ENCODE data around the gene GRM5. TPM values are rescaled to one million over a fixed set of nuclear protein-coding genes. Genes with fewer than 3 reads are reported as not detected.

GRM5 gene
- total and polyA plus RNA-seq, 2 donors (not counting 1 experiment from before 2014, with no cell fraction given), result 0.01 TPM; not detected in 1

DNA sequence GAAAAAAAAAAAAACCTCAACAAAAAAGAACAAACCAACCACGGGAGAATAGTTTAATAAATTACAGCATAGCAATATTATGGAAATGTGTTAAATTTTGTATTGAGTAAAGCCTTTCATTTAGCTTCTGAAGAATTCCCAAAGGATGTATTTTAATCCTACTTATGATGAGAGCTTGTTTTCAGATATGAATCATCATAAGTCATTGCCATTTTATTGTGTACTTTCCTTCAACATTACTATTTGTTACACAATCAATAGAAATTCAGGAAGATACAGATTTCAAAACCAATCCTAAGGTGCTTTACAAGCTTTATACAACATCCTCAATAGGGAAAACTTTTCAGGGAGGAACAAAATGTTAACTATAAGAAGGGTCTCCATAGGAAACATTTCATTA, 527.7 kb downstream of the GRM5 start:
- H3K27ac ChIP-seq (ENCODE audit: insufficient read depth, low read length), result no peak overlapping the region
- TF ChIP-seq, protein P1, sequence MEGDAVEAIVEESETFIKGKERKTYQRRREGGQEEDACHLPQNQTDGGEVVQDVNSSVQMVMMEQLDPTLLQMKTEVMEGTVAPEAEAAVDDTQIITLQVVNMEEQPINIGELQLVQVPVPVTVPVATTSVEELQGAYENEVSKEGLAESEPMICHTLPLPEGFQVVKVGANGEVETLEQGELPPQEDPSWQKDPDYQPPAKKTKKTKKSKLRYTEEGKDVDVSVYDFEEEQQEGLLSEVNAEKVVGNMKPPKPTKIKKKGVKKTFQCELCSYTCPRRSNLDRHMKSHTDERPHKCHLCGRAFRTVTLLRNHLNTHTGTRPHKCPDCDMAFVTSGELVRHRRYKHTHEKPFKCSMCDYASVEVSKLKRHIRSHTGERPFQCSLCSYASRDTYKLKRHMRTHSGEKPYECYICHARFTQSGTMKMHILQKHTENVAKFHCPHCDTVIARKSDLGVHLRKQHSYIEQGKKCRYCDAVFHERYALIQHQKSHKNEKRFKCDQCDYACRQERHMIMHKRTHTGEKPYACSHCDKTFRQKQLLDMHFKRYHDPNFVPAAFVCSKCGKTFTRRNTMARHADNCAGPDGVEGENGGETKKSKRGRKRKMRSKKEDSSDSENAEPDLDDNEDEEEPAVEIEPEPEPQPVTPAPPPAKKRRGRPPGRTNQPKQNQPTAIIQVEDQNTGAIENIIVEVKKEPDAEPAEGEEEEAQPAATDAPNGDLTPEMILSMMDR (conservative IDR thresholded peaks at IDR 0.05 in 1 of 2, IDR thresholded peaks at IDR 0.05 in 1 of 2; ENCODE audit: low read depth in 1 of 2, low read length in 2 of 2), result no peak
- no peak for TF ChIP-seq EZH2 (IDR thresholded peaks at IDR 0.05; ENCODE audit: low read length, missing control alignments)
- no peaks in the 10 kb centered on the region for H3K36me3 ChIP-seq (ENCODE audit: control insufficient read depth, insufficient read depth, low read length)
- no peaks in the 10 kb centered on the region for H4K20me1 ChIP-seq (ENCODE audit: control insufficient read depth, extremely low read depth, insufficient read depth, low read length)
- H3K9me3 ChIP-seq (ENCODE audit: control insufficient read depth, insufficient read depth, low read depth, low read length), result no peaks in the 10 kb centered on the region
- H3K27me3 ChIP-seq (ENCODE audit: control insufficient read depth, insufficient read depth, low read length), result no peaks in the 10 kb centered on the region
- peak; percentile 38 to 42 for DNase-seq (ENCODE audit: low read depth in 2 of 2)
- no peaks in the 10 kb centered on the region for H3K79me2 ChIP-seq (ENCODE audit: control insufficient read depth, insufficient read depth, low read length)
- H3K4me3 ChIP-seq (replicated peaks in 1 of 4; ENCODE audit: control extremely low read depth in 1 of 4, insufficient read depth in 1 of 4, low read depth in 3 of 4, low read length in 4 of 4), result no peak overlapping the region
- no peak overlapping the region for H3K9ac ChIP-seq (ENCODE audit: insufficient read depth, low read length)
- H3K4me2 ChIP-seq (ENCODE audit: extremely low read depth, insufficient read depth, low read length), result no peak overlapping the region
- H3K4me1 ChIP-seq (ENCODE audit: control insufficient read depth, extremely low read depth, insufficient read depth, low read length), result peaks cover 15% of the 10 kb centered on the region
- no peak overlapping the region for H2AFZ ChIP-seq (ENCODE audit: low read length)

DNA sequence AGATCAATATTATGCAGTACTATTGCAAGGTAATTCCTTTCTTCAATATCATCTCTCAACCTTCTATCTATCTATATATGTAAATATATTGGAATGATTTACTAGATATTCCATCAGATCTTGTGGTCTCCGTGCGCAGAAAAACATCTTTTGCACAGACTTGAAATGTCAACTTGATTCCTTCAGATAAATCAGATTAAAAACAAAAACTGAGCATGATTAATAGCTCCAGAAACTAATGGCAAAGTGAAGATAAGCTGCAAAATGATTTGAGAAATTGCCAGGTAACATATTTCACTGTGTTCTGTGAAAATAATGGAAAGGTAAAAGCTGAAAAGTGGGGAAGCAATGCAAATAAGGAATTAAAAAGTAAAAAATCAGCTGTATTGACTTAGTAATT, 528.2 kb downstream of the GRM5 start:
- H3K4me2 ChIP-seq (ENCODE audit: extremely low read depth, insufficient read depth, low read length), result no peak overlapping the region
- no peak overlapping the region for H3K4me3 ChIP-seq (replicated peaks in 1 of 4; ENCODE audit: control extremely low read depth in 1 of 4, insufficient read depth in 1 of 4, low read depth in 3 of 4, low read length in 4 of 4)
- DNase-seq (ENCODE audit: low read depth in 2 of 2), result no peak
- no peak overlapping the region for H2AFZ ChIP-seq (ENCODE audit: low read length)
- no peaks in the 10 kb centered on the region for H3K36me3 ChIP-seq (ENCODE audit: control insufficient read depth, insufficient read depth, low read length)
- TF ChIP-seq EZH2 (IDR thresholded peaks at IDR 0.05; ENCODE audit: low read length, missing control alignments), result no peak
- TF ChIP-seq, protein P1 (conservative IDR thresholded peaks at IDR 0.05 in 1 of 2, IDR thresholded peaks at IDR 0.05 in 1 of 2; ENCODE audit: low read depth in 1 of 2, low read length in 2 of 2), result no peak
- no peak overlapping the region for H3K9ac ChIP-seq (ENCODE audit: insufficient read depth, low read length)
- H3K27ac ChIP-seq (ENCODE audit: insufficient read depth, low read length), result no peak overlapping the region
- no peaks in the 10 kb centered on the region for H4K20me1 ChIP-seq (ENCODE audit: control insufficient read depth, extremely low read depth, insufficient read depth, low read length)
- no peaks in the 10 kb centered on the region for H3K79me2 ChIP-seq (ENCODE audit: control insufficient read depth, insufficient read depth, low read length)
- H3K4me1 ChIP-seq (ENCODE audit: control insufficient read depth, extremely low read depth, insufficient read depth, low read length), result peaks cover 15% of the 10 kb centered on the region
- no peaks in the 10 kb centered on the region for H3K9me3 ChIP-seq (ENCODE audit: control insufficient read depth, insufficient read depth, low read depth, low read length)
- H3K27me3 ChIP-seq (ENCODE audit: control insufficient read depth, insufficient read depth, low read length), result no peaks in the 10 kb centered on the region

DNA sequence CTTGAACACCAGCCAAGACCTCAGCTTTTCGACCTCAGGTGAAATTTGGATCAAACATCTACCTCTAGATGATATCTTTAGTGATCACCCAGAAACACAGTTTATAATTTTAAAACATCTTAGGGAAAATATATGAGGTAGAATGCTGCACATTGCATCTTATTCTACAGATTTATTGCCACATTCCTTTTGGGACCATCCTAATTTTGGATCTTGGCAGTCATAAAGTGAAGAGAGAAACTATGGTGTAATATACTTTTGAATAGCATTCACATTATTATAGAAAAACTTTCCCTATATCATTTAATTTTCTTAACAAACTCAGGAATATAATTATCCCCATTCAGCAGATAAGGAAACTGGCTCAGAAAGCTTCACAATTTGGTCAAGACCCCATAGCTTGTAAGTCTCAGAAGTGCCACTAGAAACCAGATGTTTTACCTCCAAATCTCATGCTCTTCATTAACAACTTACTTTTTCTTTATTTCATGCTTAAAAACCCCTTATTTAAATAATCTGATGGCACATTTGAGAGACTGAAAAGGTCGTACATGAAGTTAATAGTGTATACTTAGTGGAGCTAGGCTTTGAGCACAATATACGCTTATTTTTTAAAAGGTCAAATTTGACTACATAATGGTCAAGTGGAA, 529.0 kb downstream of the GRM5 start:
- H2AFZ ChIP-seq (ENCODE audit: low read length), result no peak overlapping the region
- H3K79me2 ChIP-seq (ENCODE audit: control insufficient read depth, insufficient read depth, low read length), result no peaks in the 10 kb centered on the region
- no peak overlapping the region for H3K4me2 ChIP-seq (ENCODE audit: extremely low read depth, insufficient read depth, low read length)
- peaks cover 15% of the 10 kb centered on the region for H3K4me1 ChIP-seq (ENCODE audit: control insufficient read depth, extremely low read depth, insufficient read depth, low read length)
- H3K27me3 ChIP-seq (ENCODE audit: control insufficient read depth, insufficient read depth, low read length), result no peaks in the 10 kb centered on the region
- no peaks in the 10 kb centered on the region for H3K9me3 ChIP-seq (ENCODE audit: control insufficient read depth, insufficient read depth, low read depth, low read length)
- no peaks in the 10 kb centered on the region for H3K36me3 ChIP-seq (ENCODE audit: control insufficient read depth, insufficient read depth, low read length)
- H3K9ac ChIP-seq (ENCODE audit: insufficient read depth, low read length), result no peak overlapping the region
- H3K27ac ChIP-seq (ENCODE audit: insufficient read depth, low read length), result peak overlapping the region; percentile 91
- DNase-seq (ENCODE audit: low read depth in 2 of 2), result no peak
- TF ChIP-seq, protein P1 (conservative IDR thresholded peaks at IDR 0.05 in 1 of 2, IDR thresholded peaks at IDR 0.05 in 1 of 2; ENCODE audit: low read depth in 1 of 2, low read length in 2 of 2), result no peak
- TF ChIP-seq EZH2 (IDR thresholded peaks at IDR 0.05; ENCODE audit: low read length, missing control alignments), result no peak
- H4K20me1 ChIP-seq (ENCODE audit: control insufficient read depth, extremely low read depth, insufficient read depth, low read length), result no peaks in the 10 kb centered on the region
- no peak overlapping the region for H3K4me3 ChIP-seq (replicated peaks in 1 of 4; ENCODE audit: control extremely low read depth in 1 of 4, insufficient read depth in 1 of 4, low read depth in 3 of 4, low read length in 4 of 4)
